HG03342 (cell line): ENCODE data around the gene PTGR1.
"Not testable (repeated sequence)": the region's sequence is repeated elsewhere in the genome, so short reads cannot be mapped to it uniquely, and the experiment has no call there.

ENCODE experiments used
- ATAC-seq: cut with Tn5 transposase; IDR thresholded peaks from one replicate; pipeline ENCODE4 v1.9.1; 2021; ENCODE audit warnings: mild to moderate bottlenecking, moderate library complexity; ENCODE audit not compliant: unreplicated experiment

PTGR1 gene

DNA sequence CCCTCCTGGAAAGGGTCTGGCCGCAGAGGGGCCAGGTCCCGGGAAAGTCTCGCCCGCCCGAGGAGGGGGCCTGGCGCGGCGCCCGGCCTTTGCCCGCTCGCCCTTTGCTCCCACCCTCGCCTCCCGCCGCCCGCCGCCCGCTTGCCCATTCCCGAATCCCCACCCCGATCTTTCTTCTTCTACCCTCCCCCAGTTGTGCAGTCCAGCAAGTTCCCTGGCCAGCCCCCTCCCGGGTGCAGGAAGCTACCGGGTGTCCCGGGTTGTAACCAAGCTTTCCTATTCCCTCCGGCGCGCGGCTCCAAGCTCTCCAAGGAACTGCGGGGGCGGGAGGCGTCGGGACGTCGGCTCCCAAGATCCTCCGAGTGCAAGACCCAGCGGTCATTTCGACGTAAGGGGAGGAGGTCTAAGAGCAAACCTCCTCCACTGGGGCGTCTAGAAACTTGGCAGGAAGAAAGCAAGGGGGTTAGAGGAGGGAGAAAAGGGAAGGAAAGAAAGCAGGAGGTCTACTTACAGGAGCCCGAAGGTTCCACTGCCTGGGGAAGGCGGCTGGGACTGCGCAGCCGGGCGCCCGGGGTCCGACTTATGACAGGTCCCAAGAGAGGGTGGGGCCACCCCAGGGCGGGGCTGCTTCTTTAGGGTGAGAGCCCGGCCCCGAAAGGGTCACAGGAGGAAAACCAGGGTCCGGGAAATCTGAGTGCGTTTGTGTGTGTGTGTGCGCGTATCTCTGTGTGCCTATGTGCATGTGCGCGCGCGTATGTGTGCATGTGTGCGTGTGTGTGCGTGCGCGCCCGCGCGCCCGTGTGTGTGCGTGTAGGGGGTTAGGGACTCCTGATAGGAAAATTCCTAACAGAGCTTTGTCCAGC lies at the start of gene PTGR1:
Gene PTGR1, minus strand, starts transcription at position 556 of the 863 bp plus-strand sequence. CDS start 2,225 bp downstream, outside the sequence.
- peak; percentile 38 for ATAC-seq

GRCh38 chr9:111649016-111649415 lies 49.6 kb upstream of the PTGR1 start:
- no peak for ATAC-seq

- ATAC-seq = no peak
Measured at GRCh38 chr9:111648066-111648465, 48.6 kb upstream of the PTGR1 start.

GRCh38 chr9:111646417-111646816 lies 47.0 kb upstream of the PTGR1 start:
- ATAC-seq = no peak

GRCh38 chr9:111645806-111646205 lies 46.4 kb upstream of the PTGR1 start:
- no peak for ATAC-seq

- no peak for ATAC-seq
Measured at GRCh38 chr9:111644195-111644772, 44.8 kb upstream of the PTGR1 start.

GRCh38 chr9:111637421-111637950 lies 38.0 kb upstream of the PTGR1 start:
- no peak for ATAC-seq

- ATAC-seq = no peak
Measured at GRCh38 chr9:111634860-111635259, 35.4 kb upstream of the PTGR1 start.

GRCh38 chr9:111633389-111633736 lies 33.9 kb upstream of the PTGR1 start:
- ATAC-seq = no peak

DNA sequence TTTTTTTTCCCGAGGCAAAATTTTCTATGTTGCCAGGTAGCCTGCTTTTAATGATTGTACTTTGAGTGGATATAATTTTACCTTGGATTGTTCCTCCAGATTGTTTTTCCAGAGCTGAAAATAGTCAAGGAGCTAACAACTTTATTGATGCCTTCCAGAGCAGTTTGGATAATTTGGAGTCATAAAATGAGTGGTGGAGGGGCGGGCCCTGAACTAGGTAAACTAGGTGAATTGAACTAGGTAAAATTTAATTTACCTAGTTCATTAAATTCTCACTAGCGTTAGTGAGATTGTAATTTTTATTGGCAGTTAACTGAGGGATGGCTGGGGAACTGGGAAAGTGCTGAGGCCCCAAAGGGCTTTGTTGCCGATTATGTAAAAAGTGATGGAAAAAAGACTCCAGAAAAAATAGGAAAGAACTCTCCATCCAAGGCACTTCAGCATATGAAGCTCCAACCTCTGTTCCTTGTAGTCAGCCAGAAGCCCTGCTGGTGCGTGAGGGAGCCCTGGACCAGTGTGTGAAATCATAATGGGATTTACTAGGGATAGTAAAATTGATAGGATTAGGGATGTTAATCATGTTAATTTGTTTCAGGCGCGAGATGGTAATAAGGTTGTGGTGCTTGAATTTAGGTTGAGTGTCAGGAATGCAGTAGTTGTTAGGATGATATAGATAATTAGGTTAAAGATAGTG lies 33.4 kb upstream of the PTGR1 start:
- no peak for ATAC-seq

- ATAC-seq = no peak
Measured at GRCh38 chr9:111632060-111632459, 32.6 kb upstream of the PTGR1 start.

GRCh38 chr9:111631214-111631971 lies 31.9 kb upstream of the PTGR1 start, which contains the start of gene DNAJC25:
DNAJC25 (plus strand) TSS chr9:111631334; CDS start chr9:111631408, 74 bp downstream.
- ATAC-seq = peak; percentile 98

- no peak for ATAC-seq
Measured at GRCh38 chr9:111630964-111631213, 31.4 kb upstream of the PTGR1 start.

DNA sequence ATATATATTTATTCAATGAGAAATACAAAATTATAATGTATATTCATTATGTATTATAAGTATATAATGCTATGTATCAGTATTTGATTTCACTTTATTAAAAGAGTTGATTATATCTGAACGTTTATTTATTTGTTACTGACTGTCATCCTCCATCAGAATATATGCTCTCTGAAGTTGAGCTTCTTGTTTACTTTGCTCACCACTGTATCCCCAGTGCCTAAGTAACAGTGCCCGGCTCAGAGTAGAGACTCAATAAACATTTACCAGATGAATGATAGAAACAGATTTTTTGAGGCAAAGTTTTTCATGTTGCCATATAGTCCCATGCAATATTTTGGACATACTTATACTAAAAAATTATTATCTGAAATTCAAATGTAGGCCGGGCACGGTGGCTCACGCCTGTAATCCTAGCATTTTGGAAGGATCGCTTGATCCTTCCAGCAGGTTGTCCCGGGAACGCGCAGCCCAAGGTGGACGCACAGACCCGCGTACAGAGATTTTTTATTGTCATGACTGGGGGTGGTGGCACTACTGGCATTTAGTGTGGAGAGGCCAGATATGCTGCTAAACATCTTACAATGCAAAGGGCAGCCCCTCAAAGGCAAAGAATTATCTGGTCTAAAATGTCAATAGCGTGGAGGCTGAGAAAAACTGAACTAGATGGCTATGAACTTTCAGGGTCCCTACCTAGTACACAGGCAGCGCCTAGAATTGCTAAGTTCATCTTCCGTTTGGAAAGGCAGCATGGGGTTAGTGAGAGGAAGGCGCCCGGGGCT lies 30.9 kb upstream of the PTGR1 start:
- ATAC-seq = peak; percentile 23

- no peak for ATAC-seq
Measured at GRCh38 chr9:111628411-111628810, 29.0 kb upstream of the PTGR1 start.

GRCh38 chr9:111627260-111627963 lies 28.0 kb upstream of the PTGR1 start:
- no peak for ATAC-seq

- ATAC-seq = no peak
Measured at GRCh38 chr9:111622626-111623025, 23.2 kb upstream of the PTGR1 start.

DNA sequence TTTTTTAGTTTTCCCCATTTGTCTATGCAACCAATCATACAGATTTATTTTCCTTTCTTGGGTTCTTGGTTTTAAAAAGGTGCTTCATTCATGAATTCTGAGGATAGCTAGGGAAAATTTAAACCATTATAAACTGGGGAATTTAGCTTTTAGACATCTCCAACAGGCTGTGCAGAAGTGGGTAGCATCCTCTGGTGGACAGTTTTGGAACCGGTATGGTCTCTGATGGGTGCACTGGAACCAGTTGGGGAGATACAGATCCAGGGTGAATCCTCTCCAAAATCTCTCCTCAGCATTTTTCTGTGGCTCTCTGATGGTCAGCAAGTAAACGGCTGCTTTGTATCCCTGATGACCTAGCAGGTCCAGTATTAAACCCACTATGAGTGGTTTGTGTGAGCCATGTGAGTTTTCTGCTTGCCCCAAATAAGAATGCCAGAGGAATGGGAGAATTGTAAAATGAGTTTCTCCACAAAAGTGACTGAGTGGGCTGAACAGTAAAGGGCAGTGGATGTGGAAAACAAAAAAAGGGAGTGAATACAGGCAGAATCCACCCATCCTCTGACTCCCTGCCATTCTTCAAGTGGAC lies 22.5 kb upstream of the PTGR1 start:
- ATAC-seq = peak; percentile 64

- not testable (repeated sequence) for ATAC-seq
Measured at GRCh38 chr9:111617349-111617748, 17.9 kb upstream of the PTGR1 start.
